WI38 (cell line): ENCODE results near the gene SYNDIG1.

ENCODE experiments used
- H3K4me3 ChIP-seq: 2 replicates; pipeline ENCODE4 v1.5.1; 2011; ENCODE audit warnings: low read depth, mild to moderate bottlenecking, control low read depth, low read length
- CTCF ChIP-seq: IDR thresholded peaks from 2 replicates; pipeline ENCODE4 v1.5.1; 2012; ENCODE audit warnings: low read depth, mild to moderate bottlenecking, control low read depth, low read length

Gene SYNDIG1

GRCh38 chr20:24603454-24603853 is 134.0 kb downstream of the SYNDIG1 start:
- no peak overlapping the region for H3K4me3 ChIP-seq
- no peak for TF ChIP-seq CTCF

GRCh38 chr20:24604966-24605665 is 135.7 kb downstream of the SYNDIG1 start:
- no peak overlapping the region for H3K4me3 ChIP-seq
- no peak for TF ChIP-seq CTCF

GRCh38 chr20:24605937-24606455 is 136.6 kb downstream of the SYNDIG1 start:
- no peak overlapping the region for H3K4me3 ChIP-seq
- TF ChIP-seq CTCF: no peak

GRCh38 chr20:24607402-24607801 is 138.0 kb downstream of the SYNDIG1 start:
- H3K4me3 ChIP-seq: no peak overlapping the region
- no peak for TF ChIP-seq CTCF

- no peak overlapping the region for H3K4me3 ChIP-seq
- TF ChIP-seq CTCF: no peak
These were observed 139.7 kb downstream of the SYNDIG1 start for GRCh38 chr20:24608926-24609667.

GRCh38 chr20:24609757-24610156 is 140.3 kb downstream of the SYNDIG1 start:
- H3K4me3 ChIP-seq: no peak overlapping the region
- TF ChIP-seq CTCF: no peak
